ENCODE measurements around the gene GPN1. TPM values are rescaled to one million over a fixed set of nuclear protein-coding genes. Genes with fewer than 3 reads are reported as not detected.
"Not testable (repeated sequence)": the region's sequence is repeated elsewhere in the genome, so short reads cannot be mapped to it uniquely, and the experiment has no call there.

GPN1 gene
- total and polyA plus RNA-seq, 12 donors = 10.6 to 44.6 (median 24.8) TPM

DNA sequence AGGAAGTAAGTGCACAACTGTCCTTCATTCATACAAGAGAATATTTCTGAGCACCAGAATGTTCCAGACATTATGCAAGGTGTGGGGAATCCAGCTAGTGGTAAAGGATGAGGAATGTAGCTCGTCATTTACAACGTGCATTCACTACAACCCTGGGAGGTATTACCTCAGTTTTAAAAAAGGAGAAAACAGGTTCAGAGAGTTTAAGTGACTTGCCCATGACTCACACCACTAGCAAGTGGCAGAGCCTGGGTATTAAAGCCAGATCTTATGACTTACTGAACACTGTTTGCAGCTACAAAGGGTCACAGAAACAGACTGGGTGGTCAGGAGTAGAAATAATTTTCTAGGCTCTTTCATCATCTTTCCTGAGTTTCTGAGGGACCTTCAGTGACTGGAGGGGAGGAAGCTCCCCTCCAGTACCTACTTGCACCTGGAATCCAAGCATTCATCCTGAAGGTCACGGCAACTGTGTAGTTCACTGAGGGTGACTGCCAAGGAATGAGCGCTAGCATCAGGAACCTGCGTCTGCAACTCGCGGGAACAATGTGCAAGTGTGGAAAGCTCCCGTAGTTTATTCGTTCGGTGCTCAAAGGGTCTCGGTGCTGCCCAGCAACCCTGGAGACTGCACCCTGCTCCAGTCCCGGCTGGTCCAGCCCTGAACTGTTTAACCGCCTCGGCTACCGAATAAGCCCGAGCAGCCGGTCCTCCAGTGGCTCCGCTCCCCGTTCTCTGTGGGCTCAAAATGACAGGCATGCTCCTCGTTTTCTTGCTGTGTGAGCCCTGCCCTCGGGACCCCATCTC lies 685 bp upstream of the GPN1 start:
- Histone ChIP-seq H3K9me3 (replicated peaks in 1 of 3) (no peaks in the 10 kb centered on the region), H3K27me3 (no peaks in the 10 kb centered on the region), H3K27ac (peak overlapping the region; percentile 41 to 93 (median 81)), H3K4me1 (replicated peaks in 1 of 2) (peaks cover 14 to 18% of the 10 kb centered on the region in 2 donors), H3K36me3 (replicated peaks in 1 of 2) (peaks cover 0 to 40% of the 10 kb centered on the region in 2 donors), H3K4me3 (peak overlapping the region; percentile 25 to 93 (median 72))
- TF ChIP-seq, protein P1, sequence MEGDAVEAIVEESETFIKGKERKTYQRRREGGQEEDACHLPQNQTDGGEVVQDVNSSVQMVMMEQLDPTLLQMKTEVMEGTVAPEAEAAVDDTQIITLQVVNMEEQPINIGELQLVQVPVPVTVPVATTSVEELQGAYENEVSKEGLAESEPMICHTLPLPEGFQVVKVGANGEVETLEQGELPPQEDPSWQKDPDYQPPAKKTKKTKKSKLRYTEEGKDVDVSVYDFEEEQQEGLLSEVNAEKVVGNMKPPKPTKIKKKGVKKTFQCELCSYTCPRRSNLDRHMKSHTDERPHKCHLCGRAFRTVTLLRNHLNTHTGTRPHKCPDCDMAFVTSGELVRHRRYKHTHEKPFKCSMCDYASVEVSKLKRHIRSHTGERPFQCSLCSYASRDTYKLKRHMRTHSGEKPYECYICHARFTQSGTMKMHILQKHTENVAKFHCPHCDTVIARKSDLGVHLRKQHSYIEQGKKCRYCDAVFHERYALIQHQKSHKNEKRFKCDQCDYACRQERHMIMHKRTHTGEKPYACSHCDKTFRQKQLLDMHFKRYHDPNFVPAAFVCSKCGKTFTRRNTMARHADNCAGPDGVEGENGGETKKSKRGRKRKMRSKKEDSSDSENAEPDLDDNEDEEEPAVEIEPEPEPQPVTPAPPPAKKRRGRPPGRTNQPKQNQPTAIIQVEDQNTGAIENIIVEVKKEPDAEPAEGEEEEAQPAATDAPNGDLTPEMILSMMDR (IDR thresholded peaks at IDR 0.05) = no peak
- peak; percentile 5 to 71 for TF ChIP-seq POLR2A (IDR thresholded peaks at IDR 0.05)
- intact Hi-C loops (cut with DNase I) = no loop called here
- 2 to 13% (median 3%) methylated on average over 3 to 21 of the region's 21 CpGs for WGBS, 4 donors
- peak; percentile 23 to 57 (median 46) for DNase-seq

DNA sequence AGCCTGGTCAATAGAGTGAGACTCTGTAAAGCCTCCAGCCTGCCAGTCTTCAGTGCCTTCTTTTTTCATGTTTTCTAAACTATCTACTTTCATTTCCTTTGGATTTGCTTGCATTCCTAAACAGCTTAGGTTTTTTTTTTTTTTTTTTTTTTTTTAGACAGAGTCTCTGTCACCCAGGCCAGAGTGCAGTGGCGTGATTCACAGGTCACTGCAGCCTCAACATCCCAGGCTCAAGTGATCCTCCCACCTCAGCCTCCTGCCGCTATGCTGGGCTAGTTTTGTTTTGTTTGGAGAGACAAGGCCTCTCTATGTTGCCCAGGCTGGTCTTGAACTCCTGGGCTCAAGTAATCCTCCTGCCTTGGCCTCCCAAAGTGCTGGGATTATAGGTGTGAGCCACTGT lies 1.4 kb downstream of the GPN1 start:
- not testable (repeated sequence) for H3K27ac ChIP-seq; H3K9me3 ChIP-seq (replicated peaks in 1 of 3); H3K27me3 ChIP-seq; DNase-seq; H3K4me3 ChIP-seq
- Histone ChIP-seq H3K4me1 (replicated peaks in 1 of 2) (peaks cover 14 to 18% of the 10 kb centered on the region in 2 donors), H3K36me3 (replicated peaks in 1 of 2) (peaks cover 0 to 50% of the 10 kb centered on the region in 2 donors)
- intact Hi-C loops (cut with DNase I) = loop anchor here in 1 of 2 donors (10.0 kb wide), 1 partner anchor 145 kb away; the partner anchor contains the start of gene IFT172
- WGBS, 4 donors = 95 to 100% (median 99%) methylated on average over 2 of the region's 2 CpGs

DNA sequence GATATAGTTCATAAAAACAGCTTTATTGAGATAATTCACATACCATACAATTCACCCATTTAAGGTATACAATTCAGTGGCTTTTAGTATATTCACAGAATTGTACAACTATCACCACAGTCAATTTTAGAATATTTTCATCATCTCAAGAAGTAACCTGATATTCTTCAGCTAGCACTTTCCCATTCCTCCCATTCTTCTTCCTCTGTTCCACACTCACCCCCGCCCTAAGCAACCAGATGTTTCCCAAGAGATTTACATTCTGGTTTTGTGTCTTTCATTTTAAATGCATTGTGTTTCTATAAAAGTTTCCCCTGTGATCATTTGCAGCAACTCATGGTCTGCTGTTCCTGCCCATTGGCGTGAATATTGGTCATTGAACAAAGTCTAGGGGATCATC lies 5.4 kb downstream of the GPN1 start:
- Histone ChIP-seq H3K4me3 (no peak overlapping the region), H3K9me3 (replicated peaks in 1 of 3) (no peaks in the 10 kb centered on the region), H3K4me1 (replicated peaks in 1 of 2) (peaks cover 3 to 8% of the 10 kb centered on the region in 2 donors), H3K27me3 (no peaks in the 10 kb centered on the region), H3K36me3 (replicated peaks in 1 of 2) (peaks cover 0 to 90% of the 10 kb centered on the region in 2 donors), H3K27ac (no peak overlapping the region)
- DNase-seq = no peak
- intact Hi-C loops (cut with DNase I) = loop anchor here in 1 of 2 donors (10.0 kb wide), 1 partner anchor 149 kb away; the partner anchor contains the start of gene IFT172
- TF ChIP-seq, protein P1 (IDR thresholded peaks at IDR 0.05) = no peak
- TF ChIP-seq POLR2A (IDR thresholded peaks at IDR 0.05) = no peak
- WGBS, 4 donors = 94 to 97% (median 95%) methylated on average over 2 of the region's 2 CpGs

DNA sequence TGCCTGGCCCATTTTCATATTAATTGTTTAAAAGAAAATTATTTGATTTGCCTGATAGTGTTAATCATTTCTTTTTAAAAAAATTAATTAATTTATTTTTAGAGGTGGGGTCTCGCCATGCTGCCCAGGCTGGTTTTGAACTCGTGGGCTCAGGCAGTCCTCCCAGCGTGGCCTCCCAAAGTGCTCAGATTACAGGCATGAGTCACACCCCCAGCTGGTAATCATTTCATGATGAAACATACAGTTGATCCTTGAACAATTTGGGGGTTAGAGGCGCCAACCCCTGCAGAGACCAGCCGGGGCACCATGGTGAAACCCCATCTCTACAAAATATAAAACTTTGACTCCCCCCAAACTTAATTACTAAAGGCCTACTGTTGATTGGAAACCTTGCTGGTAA lies 7.9 kb downstream of the GPN1 start:
- Histone ChIP-seq H3K27ac (no peak overlapping the region), H3K4me3 (no peak overlapping the region), H3K36me3 (replicated peaks in 1 of 2) (peaks cover 0 to 95% of the 10 kb centered on the region in 2 donors), H3K4me1 (replicated peaks in 1 of 2) (no peaks in the 10 kb centered on the region), H3K27me3 (no peaks in the 10 kb centered on the region), H3K9me3 (replicated peaks in 1 of 3) (no peaks in the 10 kb centered on the region)
- WGBS, 4 donors = 85 to 95% (median 92%) methylated on average over 5 of the region's 5 CpGs
- intact Hi-C loops (cut with DNase I) = loop anchor here in 1 of 2 donors (10.0 kb wide), 1 partner anchor 152 kb away; the partner anchor contains the start of gene IFT172
- no peak for DNase-seq
- TF ChIP-seq, protein P1 (IDR thresholded peaks at IDR 0.05) = no peak
- no peak for TF ChIP-seq POLR2A (IDR thresholded peaks at IDR 0.05)
